ENCODE data around the gene TSPAN4. TPM values are rescaled to one million over a fixed set of nuclear protein-coding genes. Genes with fewer than 3 reads are reported as not detected.

Gene TSPAN4
- total and polyA plus RNA-seq, 2 of the 13 experiments (the other 11 are each of a cell fraction or from before 2014, with no cell fraction given) = 31.7 to 68.3 TPM

DNA sequence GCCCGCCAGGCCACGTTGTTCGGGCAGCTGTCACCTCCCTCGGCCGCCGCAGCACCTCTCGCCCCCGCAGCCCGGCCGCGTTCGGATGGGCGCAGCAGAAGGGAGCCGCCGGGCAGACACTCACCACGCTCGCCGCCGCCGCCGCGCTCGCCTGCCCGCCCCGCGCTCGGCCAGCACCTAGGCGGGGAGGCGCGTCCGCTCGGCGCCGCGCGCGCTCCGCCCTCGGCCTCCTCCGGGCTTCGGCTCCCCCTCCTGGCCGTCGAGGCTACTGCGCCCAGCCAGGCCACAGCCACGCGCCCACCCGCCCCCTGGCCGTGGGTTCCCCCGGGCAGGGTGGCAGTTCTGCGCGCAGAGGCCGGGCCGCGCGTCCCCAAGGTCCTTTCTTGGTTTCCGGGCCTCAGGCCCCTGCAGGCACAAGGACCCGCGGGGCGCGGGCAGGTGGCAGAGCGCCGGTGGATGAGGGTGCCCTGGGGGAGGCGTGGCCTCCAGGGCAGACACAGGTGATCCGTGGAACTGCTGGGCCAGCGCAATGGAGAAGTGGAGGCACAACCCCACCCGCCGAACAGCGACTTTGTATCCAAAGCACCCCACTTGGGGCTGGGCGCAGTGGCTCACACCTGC, 44.4 kb upstream of the TSPAN4 start, which contains the start of gene SLC25A22 (continued):
- TF ChIP-seq, protein P1, sequence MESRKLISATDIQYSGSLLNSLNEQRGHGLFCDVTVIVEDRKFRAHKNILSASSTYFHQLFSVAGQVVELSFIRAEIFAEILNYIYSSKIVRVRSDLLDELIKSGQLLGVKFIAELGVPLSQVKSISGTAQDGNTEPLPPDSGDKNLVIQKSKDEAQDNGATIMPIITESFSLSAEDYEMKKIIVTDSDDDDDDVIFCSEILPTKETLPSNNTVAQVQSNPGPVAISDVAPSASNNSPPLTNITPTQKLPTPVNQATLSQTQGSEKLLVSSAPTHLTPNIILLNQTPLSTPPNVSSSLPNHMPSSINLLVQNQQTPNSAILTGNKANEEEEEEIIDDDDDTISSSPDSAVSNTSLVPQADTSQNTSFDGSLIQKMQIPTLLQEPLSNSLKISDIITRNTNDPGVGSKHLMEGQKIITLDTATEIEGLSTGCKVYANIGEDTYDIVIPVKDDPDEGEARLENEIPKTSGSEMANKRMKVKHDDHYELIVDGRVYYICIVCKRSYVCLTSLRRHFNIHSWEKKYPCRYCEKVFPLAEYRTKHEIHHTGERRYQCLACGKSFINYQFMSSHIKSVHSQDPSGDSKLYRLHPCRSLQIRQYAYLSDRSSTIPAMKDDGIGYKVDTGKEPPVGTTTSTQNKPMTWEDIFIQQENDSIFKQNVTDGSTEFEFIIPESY (CRISPR knock-in tag; IDR thresholded peaks at IDR 0.05) = 0 out of 2 replicates have a peak, but pooled peaks have one; percentile 10
- TF ChIP-seq ZSCAN21 (CRISPR knock-in tag; IDR thresholded peaks at IDR 0.05; ENCODE audit: borderline replicate concordance) (peak; percentile 41; the same call in 1 of the 2 replicates), CENPT (CRISPR knock-in tag; IDR thresholded peaks at IDR 0.05; ENCODE audit: low read depth) (0 out of 2 replicates have a peak, but pooled peaks have one; percentile 34), ZIK1 (CRISPR knock-in tag; IDR thresholded peaks at IDR 0.05; ENCODE audit: borderline replicate concordance, low read depth) (peak; percentile 48; the same call in 1 of the 2 replicates), ZZZ3 (CRISPR knock-in tag; IDR thresholded peaks at IDR 0.05; ENCODE audit: borderline replicate concordance) (no peak), HMGXB3 (CRISPR knock-in tag; IDR thresholded peaks at IDR 0.05; ENCODE audit: borderline replicate concordance) (no peak), MAF1 (CRISPR knock-in tag; IDR thresholded peaks at IDR 0.05; ENCODE audit: borderline replicate concordance) (no peak), PBX2 (CRISPR knock-in tag; IDR thresholded peaks at IDR 0.05) (no peak), ERF (CRISPR knock-in tag; IDR thresholded peaks at IDR 0.05) (0 out of 2 replicates have a peak, but pooled peaks have one; percentile 8), DRAP1 (CRISPR knock-in tag; IDR thresholded peaks at IDR 0.05) (no peak), HINFP (CRISPR knock-in tag; IDR thresholded peaks at IDR 0.05; ENCODE audit: low read depth) (no peak), GABPB1 (CRISPR knock-in tag; IDR thresholded peaks at IDR 0.05) (0 out of 2 replicates have a peak, but pooled peaks have one; percentile 9), IRF2 (CRISPR knock-in tag; IDR thresholded peaks at IDR 0.05) (no peak), BRCA1 (CRISPR knock-in tag; IDR thresholded peaks at IDR 0.05) (no peak)
- TF ChIP-seq, protein P2, sequence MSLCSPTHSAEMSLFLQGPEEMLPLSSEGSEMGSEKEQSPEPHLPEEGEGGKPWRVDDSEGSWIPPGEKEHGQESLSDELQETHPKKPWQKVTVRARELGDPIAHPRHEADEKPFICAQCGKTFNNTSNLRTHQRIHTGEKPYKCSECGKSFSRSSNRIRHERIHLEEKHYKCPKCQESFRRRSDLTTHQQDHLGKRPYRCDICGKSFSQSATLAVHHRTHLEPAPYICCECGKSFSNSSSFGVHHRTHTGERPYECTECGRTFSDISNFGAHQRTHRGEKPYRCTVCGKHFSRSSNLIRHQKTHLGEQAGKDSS (CRISPR knock-in tag; IDR thresholded peaks at IDR 0.05; ENCODE audit: borderline replicate concordance, low read depth) = no peak
- TF ChIP-seq, protein P3, sequence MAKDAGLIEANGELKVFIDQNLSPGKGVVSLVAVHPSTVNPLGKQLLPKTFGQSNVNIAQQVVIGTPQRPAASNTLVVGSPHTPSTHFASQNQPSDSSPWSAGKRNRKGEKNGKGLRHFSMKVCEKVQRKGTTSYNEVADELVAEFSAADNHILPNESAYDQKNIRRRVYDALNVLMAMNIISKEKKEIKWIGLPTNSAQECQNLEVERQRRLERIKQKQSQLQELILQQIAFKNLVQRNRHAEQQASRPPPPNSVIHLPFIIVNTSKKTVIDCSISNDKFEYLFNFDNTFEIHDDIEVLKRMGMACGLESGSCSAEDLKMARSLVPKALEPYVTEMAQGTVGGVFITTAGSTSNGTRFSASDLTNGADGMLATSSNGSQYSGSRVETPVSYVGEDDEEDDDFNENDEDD (CRISPR knock-in tag; IDR thresholded peaks at IDR 0.05; ENCODE audit: borderline replicate concordance) = peak; percentile 24; the same call in 1 of the 2 replicates
